AG10803 (cell line): ENCODE results near the gene ANKRD29.
A peak's percentile ranks its signal among the peaks of the same experiment; 100 is the strongest.

Experiments used
- DNase-seq: peaks from one replicate; pipeline ENCODE4 v3.0.0; 2010; ENCODE audit warnings: low read depth
- H3K4me3 ChIP-seq: 2 replicates; pipeline ENCODE4 v1.5.1; 2011; ENCODE audit warnings: mild to moderate bottlenecking, low read length, control low read depth
- TF ChIP-seq, protein P1 (sequence below): conservative IDR thresholded peaks from 2 replicates; pipeline ENCODE4 v1.5.1; 2011; ENCODE audit warnings: mild to moderate bottlenecking, low read length, control low read depth, inconsistent platforms

The ANKRD29 gene

DNA sequence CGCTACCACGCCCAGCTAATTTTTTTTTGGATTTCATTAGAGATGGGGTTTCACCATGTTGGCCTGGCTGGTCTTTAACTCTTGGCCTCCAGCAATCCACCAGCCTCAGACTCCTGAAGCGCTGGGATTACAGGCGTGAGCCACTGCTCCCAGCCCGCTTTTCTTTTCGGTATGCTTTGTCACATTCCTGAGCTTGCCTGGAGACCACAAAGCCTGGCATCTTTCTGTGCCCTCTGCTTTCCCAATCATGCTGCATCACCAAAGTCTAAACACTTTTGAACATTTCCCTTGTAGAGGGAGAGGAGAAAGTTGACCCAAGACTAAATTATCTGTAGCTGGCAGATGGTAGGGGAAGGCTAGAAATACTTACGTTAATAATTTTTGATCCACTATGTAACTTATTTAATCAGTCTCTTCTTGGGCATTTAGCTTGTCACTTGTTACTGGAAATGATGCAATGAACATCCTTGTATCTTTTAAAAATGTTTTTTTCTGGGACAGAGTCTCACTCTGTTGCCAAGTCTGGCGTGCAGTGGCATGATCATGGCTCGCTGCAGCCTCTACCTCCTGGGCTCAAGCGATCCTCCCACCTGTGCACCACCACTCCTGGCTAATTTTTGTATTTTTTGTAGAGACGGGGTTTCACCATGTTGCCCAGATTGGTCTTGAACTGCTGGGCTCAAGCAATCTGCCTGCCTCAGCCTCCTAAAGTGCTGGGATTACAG lies 73.7 kb downstream of the ANKRD29 start:
- no peak overlapping the region for H3K4me3 ChIP-seq
- TF ChIP-seq, protein P1, sequence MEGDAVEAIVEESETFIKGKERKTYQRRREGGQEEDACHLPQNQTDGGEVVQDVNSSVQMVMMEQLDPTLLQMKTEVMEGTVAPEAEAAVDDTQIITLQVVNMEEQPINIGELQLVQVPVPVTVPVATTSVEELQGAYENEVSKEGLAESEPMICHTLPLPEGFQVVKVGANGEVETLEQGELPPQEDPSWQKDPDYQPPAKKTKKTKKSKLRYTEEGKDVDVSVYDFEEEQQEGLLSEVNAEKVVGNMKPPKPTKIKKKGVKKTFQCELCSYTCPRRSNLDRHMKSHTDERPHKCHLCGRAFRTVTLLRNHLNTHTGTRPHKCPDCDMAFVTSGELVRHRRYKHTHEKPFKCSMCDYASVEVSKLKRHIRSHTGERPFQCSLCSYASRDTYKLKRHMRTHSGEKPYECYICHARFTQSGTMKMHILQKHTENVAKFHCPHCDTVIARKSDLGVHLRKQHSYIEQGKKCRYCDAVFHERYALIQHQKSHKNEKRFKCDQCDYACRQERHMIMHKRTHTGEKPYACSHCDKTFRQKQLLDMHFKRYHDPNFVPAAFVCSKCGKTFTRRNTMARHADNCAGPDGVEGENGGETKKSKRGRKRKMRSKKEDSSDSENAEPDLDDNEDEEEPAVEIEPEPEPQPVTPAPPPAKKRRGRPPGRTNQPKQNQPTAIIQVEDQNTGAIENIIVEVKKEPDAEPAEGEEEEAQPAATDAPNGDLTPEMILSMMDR: no peak
- DNase-seq: peak; percentile 66

DNA sequence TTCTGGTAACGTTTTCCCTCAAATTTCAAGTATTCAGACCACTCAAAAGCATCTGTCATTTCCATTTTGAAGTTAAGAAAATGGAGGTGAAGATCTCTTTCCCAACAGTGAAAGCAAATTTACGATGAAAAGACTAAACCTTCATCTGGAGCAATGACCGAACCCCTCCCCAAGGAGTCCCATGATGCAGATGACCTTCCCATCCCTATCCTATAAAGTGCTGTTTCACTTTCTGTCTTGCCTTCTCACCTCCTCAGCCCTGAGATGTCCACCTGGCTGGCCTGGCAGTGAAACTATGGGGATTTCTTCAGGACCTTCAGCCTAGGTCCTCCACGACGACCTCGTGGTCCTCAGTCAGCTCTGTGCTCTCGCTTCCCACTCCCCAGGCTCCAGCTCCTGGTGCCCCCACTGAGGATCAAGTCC lies 75.5 kb downstream of the ANKRD29 start:
- TF ChIP-seq, protein P1: no peak
- H3K4me3 ChIP-seq: peak overlapping the region; percentile 92
- DNase-seq: no peak

DNA sequence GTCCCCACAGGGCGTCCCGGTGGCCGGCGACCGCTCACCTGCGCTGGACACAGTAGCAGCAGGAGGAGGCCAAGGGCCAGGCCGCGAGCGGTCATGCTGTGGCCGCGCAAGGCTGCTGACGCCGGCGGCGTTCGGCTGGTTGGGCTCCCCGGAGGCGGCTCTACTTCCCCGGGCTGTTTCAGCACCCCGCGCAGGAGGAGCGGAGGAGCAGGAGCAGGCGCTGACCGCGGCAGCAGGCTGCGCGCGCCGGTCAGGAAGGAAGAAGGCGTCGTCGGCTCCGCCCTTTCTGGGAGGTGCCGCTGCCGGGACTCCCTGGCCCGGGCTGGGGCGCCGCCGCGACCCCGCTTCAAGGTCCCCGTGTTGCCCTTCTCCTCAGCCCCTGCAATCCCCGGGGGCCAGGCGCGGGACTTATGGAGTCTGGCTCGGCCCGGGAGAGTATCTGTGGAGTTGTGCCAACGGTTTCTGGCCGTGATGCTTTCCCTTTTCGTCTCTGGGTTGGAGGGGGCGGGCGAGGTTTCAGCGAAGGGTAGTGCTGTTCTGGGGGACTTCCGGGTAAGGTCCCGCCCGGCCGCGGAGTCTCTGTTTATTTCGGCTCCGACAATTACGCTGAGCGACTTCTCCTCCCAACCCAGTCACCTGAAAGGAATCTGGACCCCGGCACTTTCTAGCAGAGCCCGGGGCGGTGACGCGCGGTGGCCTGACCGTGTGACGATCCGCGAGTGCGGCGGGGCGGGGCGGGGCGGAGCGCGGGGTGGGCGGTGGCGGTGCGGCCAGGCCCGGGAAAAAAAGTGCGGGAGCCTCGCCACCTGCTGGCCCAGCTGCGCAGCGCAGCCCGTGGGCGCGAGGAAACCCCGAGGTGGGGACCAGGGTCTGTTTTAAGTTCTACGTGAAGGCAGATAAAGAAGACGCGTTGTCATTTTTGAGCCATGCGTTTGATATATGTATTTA lies 76.2 kb downstream of the ANKRD29 start, which contains the start of gene NPC1:
Gene NPC1, minus strand, starts transcription at position 258 of the 948 bp plus-strand sequence. Its CDS starts 163 bp downstream, at position 95.
- TF ChIP-seq, protein P1: peak; percentile 80
- peak within 1 kb of the TSS; percentile 92 for H3K4me3 ChIP-seq
- peak; percentile 93 for DNase-seq

DNA sequence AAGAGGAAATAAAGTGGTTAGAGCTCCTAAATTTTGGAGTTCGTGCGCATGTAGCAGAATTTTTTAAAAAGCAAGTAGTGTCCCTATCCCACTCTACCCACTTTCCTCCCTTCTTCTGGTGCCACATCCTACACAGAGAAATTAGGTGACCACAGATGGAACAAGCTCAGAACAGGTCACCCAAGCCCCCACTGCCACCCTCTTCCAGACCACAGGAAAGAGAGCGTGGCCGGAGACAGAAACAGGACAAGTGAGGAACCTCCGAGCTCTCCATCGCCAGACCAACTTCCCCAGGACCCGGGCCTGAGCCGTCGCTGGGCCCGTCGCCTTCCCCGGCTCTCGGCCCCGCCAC lies 76.8 kb downstream of the ANKRD29 start:
- DNase-seq: no peak
- TF ChIP-seq, protein P1: no peak
- peak overlapping the region; percentile 92 for H3K4me3 ChIP-seq

DNA sequence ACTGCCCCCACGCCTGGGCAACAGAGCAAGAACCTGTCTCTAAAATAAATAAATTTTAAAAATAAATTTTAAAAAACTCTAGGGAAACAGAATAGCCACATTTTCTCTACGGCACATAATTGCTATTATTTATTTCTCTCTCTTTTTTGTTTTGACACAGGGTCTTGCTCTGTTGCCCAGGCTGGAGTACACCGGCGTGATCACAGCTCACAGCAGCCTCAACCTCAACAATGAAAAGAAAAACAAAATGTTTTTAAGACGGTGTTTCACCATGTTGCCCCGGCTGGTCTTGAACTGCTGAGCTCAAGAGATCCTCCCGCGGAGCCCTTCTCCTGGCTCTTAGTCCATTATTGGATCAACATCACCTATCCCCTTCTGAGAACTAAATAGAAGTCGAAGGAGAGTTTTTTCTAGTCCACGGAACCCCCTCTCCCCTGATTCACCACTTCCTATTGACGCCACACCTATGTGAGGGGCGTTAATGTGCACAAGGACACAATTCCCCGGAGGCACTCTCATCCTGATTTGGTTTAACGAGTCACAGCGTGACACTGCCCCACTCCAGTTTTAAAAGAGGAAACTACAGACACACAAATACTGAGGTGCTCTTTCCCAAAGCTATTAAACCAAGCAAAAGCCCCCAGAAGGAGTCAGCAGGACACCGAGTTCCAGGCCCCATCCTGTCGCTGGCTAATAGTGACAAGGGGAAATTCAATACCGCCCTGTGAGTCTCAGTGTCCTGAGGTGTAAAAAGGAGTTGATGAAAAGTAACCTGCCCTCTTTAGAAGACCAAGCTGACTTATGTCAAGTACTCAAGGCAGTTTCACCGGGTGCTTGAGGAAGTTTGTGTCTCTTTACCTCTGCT lies 77.5 kb downstream of the ANKRD29 start:
- peak; percentile 27 for DNase-seq
- TF ChIP-seq, protein P1: no peak
- peak overlapping the region; percentile 92 for H3K4me3 ChIP-seq

DNA sequence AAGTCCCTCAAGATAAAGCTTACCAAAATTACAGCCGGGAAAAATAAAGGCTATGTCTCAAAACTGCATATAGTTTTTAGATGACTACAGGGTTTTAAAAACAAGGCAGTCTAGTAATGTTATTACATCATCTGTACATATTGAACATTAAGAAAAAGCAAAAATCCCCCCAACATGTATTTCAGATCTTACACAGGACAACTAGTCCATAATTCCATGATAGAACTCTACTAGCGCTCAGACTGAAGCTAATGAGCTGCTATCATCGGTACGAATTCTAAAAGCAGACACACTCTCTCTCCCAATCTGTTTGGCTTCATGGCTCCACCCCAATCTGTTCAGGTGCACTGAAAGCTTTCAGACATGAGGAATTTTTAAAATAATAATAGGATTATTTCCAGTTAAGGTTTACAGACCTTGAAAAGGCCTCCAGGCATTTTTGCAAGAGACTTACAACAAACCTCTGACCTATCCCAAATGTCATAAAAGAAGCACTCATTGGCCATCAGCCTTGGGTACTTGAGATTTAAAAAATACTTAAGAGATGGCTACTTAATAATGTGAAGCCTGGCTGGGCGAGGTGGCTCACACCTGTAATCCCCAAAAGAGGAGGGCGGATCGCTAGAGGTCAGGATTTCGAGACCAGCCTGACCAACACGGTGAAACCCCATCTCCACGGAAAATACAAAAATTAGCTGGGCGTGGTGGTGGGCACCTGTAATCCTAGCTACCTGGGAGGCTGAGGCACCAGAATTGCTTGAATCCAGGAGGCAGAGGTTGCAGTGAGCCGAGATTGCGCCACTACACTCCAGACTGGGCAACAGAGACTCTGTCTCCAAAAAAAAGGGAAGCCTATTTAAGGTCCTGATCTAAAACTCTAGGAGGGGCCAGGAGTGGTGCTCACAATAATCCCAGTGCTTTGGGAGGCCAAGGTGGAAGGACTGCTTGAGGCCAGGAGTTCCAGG lies 78.4 kb downstream of the ANKRD29 start:
- TF ChIP-seq, protein P1: no peak
- no peak for DNase-seq
- no peak overlapping the region for H3K4me3 ChIP-seq
